Measurements from ENCODE around the gene SPANXN5.
"Not testable (repeated sequence)": the region's sequence is repeated elsewhere in the genome, so short reads cannot be mapped to it uniquely, and the experiment has no call there.

DNA sequence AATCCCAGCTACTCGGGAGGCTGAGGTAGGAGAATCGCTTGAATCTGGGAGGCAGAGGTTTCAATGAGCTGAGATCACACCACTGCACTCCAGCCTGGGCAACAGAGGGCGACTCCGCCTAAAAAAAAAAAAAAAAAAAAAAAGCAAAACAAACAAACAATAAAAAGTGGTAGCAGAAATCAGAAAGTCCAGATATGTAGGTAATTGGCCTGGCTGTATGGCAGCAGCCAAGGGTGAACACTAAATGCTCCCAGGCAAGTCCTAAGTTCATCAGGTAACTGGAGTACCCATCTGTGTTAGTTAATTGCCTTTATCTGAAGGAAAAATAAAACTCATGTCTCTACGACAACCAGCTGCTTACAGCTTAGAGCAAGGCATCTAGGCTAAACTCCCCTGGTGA lies 31.2 kb downstream of the SPANXN5 start:
- TF ChIP-seq, protein P1, sequence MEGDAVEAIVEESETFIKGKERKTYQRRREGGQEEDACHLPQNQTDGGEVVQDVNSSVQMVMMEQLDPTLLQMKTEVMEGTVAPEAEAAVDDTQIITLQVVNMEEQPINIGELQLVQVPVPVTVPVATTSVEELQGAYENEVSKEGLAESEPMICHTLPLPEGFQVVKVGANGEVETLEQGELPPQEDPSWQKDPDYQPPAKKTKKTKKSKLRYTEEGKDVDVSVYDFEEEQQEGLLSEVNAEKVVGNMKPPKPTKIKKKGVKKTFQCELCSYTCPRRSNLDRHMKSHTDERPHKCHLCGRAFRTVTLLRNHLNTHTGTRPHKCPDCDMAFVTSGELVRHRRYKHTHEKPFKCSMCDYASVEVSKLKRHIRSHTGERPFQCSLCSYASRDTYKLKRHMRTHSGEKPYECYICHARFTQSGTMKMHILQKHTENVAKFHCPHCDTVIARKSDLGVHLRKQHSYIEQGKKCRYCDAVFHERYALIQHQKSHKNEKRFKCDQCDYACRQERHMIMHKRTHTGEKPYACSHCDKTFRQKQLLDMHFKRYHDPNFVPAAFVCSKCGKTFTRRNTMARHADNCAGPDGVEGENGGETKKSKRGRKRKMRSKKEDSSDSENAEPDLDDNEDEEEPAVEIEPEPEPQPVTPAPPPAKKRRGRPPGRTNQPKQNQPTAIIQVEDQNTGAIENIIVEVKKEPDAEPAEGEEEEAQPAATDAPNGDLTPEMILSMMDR (IDR thresholded peaks at IDR 0.05), result not testable (repeated sequence)
- not testable (repeated sequence) for TF ChIP-seq POLR2A (IDR thresholded peaks at IDR 0.05)

Measured in uterus (tissue), 2 donors.